Stimulated activated CD8-positive, alpha-beta memory T cell treated with anti-CD3 and anti-CD28 coated beads, Interleukin-4, amount 100 ng/mL, for 24 hours (primary cell): ENCODE measurements around the gene NKX6-2.
"Not testable (repeated sequence)": the region's sequence is repeated elsewhere in the genome, so short reads cannot be mapped to it uniquely, and the experiment has no call there.

ENCODE experiments used
- DNase-seq: peaks from one replicate; pipeline ENCODE4 v3.0.0-alpha.2; 2020; ENCODE audit warnings: low read depth

The NKX6-2 gene

GRCh38 chr10:132785723-132786475 is at the start of gene NKX6-2:
NKX6-2 (minus strand) TSS chr10:132786147; CDS start chr10:132785948, 199 bp downstream.
- no peak for DNase-seq

DNA sequence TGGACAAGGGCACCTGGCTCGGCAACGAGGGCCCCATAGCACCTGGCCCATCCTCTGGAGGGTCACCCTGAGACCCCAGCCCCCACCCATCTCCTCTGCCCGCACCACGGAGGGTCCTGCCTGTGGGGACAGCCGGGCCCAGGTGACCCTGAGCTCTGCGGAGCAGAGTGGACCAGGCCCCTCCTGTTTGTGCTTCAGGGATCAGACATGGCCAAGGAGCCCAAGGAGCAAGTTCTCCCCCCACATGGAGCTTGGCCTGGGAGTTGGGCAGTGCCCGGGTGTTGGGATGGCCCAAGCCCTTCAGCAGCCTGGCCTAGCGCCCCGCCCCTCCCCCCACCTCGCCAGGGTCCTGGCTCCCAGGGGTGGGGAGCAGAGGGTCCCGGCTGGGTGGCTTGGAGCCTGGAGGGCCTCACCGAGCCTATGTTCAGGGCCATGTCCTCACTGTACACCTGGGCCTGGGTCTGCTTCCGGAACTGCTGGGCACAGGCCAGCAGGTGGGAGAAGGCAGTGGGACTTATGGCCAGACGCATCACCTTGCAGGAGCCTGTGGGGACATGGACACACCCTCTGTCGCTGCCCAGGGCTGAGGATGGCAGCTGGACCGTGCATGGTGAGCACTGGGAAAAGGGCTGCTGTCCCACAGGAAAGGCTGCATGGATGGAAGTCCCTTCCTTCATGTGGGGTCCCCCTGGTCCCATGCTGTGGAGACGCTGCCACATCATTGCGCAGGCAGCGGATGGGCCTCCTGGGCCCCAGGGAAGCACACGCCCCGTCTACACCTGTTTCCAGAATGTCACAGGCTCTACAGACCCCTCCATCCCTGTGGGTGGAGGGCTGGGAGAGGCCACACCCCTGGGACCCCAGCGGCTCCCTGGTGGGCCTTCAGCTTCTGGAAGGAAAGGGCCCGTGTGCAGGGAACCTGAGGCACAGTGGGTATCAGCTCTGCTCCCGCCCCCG is 49.2 kb upstream of the NKX6-2 start:
- DNase-seq = no peak

- no peak for DNase-seq
Observed at GRCh38 chr10:132834311-132834761, 48.4 kb upstream of the NKX6-2 start.

DNA sequence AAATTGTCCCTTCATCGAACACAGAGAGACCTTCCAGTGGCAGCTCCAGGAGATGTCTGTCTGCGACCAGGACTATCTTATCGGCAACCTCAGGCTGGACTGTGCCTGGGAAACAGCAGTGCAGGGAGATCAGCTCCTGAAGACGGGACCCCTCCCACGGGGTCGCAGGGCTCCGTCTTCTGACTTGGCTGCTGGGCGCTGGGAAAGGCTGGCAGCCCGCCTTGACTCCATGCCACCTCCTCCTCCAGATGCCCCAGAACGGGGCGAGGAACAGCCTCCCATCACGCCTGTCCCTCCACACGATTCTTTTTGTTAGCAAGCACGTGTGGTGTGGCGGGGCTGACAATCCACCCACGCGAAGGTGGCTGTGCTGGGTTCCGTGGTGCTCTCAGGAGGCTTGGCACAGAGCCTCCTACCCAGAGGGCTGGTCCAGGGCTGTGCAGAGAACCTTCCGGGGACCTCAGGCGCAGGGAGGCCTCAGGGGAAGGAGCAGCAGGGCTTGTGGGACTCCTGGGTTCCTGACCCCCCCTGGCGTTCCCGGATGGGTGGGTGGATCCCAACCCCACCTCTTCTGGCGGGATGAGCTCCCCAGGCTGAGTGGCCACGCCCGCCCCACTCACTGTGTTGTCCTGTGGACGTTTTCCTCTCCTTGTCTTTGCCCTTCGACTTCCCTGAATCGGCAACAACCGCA is 47.6 kb upstream of the NKX6-2 start:
- no peak for DNase-seq

DNA sequence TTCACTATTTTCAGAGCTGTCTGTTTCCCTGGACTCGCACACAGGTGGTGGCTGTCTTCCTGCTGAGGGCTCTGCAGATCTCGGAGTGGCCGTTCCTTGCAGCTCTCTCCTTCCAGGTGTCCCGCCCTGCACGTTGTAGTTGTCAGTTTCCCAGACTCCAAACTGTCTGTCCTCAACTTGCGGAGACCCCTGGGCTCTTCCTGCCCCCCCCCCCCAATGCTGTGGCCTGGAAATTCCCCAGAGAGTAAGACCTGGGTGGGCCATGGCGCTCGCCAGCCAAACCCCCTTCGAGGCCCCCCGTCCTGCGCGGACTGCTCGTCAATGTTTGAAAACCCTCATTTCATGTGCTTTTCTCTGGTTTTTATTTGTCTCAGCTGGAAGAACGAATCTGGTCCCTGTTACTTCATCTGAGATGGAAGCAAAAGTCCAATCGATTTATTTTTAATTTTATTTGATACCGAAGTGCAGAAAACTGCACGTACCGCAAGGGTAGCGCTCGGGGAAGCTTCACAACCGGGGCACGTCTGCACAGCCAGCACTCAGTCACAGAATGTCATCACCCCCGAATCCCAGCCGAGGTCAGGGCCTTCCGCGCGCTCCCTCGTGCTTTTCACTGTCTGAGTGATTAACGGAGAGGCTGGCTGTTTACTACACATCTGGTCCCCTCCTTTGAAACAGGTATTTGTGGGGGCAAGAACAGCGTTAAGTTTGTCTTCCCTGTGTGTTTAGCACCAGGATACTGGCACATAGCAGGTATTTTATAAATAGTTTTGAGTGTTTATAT is 46.4 kb upstream of the NKX6-2 start:
- no peak for DNase-seq

- DNase-seq = no peak
Observed at GRCh38 chr10:132829403-132829802, 43.5 kb upstream of the NKX6-2 start.

DNA sequence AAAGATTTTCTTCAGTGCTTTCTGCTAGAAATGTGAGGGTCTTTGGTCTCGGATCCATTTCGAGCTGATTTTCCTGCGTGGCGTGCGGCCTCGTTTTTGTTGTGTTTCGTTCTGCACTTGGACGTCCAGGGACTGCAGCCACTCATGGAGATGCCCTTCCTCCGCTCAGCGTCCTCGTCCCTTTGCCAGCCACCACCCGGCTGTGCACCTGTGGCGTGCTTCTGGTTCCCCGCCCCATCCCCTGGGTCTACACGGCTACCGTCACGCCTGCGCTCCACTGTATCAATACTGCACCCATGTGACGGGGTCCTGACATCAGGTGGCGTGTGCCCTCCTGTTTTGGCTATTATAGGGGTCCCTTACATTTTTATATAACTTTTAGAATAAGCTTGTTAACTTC is 42.7 kb upstream of the NKX6-2 start:
- DNase-seq = no peak

DNA sequence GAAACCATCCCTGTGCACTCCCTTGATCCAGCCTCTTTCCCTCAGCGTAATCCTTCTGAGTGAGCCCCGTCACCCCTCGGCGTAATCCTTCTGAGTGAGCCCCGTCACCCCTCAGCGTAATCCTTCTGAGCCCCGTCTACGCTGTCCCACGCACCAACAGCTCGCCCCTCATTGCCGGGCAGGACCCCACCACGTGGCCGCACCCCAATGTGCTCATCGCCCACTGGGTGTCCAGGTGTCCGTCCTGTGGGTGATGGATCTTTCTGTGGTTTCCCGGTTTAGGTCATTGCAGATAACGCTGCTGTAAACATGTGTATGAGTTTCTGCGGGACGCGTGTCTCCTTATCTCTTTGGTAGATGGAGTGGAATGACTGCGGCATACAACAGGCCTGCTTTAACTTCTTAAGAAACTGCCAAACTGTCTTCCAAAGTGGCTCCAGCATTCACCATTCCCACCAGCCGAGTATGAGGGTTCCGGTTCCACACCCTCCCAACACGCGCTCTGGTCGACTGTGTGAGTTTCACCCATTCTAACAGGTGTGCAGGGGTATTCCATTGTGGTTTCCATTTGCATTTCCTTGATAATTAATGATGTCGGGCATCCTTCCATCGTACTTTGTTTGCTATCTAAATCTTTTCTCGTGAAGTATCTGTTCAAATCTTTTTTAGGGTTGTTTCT is 42.1 kb upstream of the NKX6-2 start:
- no peak for DNase-seq

DNA sequence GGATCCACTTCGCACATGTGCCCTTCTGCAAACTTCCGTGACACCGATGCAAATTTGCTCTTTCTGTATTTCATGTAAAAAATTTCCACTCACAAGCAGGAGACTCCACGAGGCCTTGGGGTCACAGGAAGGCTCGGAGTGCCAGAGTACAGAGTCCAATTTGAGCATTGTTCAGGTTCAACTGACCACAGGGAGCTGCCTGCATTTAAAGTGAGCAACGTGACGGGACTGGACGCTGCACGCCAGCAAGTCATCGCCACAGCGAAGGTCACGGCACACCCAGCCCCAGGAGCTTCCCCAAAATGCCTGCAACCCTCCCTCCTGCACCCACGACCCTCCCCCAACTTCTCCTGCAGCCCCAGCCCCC is 41.5 kb upstream of the NKX6-2 start:
- no peak for DNase-seq

- no peak for DNase-seq
Observed at GRCh38 chr10:132826524-132827422, 40.8 kb upstream of the NKX6-2 start.

- not testable (repeated sequence) for DNase-seq
Observed at GRCh38 chr10:132825783-132826523, 40.0 kb upstream of the NKX6-2 start.

DNA sequence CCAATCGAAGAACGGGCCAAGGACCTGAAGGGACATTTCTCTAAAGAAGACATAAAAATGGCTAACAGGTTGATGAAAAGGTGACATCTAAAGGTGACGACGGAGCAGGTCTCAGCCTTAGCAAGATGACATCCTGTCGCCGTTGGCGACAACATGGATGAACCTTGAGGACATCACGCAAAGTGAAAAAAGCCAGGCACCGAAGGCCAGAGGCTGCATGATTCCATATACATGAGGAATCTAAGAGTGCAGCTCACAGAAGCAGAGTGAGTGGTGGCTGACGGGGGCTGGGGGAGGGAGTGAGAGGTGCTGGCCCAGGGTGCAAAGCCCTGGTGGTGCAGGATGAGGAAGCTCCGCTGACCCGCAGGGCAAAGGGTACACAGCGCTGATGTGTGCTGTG is 34.1 kb upstream of the NKX6-2 start:
- DNase-seq = no peak

DNA sequence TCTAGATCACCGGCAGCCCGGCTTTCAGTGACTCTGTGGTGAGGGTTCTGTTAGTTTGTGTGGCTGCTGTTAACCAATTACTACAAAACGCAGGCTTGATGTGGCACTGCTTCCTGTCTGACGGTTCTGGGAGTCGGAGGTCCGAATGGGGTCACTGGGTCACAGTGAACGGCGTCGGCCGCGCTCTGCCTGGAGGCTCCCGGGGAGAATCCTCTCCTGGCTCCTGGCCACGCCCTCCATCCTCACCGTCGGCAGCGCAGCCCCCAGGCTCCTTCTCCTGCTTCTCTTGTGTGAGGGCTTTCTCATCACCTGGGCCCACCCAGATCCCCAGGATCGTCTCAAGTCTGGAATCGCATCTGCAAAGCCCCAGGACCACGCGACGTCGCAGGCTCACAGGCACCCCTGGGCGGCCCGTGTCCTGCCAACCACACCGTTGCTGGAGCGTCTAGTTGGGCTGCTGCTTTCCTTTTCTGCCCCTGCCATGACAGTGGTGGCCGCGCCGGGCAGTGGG is 31.8 kb upstream of the NKX6-2 start:
- no peak for DNase-seq

DNA sequence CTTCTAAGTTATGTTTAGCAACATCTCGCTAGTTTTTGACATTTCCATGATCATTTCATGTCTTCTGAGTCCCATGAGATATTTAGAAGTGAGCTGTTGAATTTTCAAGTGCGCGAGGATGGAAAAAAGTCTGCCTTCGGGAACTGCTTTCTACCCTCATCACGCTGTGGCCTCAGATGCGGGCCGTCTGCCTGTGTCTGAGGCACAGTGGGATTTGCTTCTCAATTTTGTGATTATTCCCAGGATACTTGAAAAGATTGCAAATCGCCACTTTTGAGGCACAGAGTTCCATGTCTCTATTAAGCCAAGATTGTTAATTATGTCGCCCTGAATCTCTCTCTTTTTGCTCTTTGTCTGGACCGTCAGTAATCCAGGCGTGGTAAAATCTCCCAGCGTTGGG is 30.8 kb upstream of the NKX6-2 start:
- no peak for DNase-seq

DNA sequence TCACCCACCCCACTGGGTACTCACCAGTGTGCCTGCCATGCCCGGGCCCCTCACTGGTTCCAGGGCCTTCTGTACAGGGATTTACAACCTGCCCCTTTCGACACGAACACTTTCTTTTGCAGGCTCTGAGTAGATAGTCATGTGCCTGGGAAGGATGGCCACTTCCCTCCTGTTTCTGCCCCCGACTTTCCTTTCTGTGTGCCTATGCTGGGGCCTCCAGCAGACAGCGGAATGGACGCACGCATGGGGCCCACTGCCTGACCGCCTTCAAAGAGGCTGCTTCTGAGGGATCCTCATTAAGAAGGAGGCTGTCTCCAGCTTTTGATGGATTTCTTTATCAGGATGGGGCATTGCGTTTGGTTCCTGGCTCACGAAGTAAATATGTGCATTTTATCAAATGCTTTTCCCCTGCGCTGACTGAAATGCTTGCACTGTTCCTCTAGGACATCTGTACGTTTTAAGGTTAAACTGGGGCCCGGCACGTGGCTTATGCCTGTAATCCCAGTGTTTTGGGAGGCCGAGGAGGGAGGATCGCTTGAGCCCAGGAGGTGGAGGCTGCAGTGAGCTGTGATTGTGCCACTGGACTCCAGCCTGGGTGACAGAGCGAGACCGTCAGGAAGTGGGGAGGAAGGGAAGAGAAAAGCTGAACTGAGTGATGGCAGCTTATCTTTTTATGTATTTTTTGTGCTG is 29.4 kb upstream of the NKX6-2 start:
- DNase-seq = no peak

DNA sequence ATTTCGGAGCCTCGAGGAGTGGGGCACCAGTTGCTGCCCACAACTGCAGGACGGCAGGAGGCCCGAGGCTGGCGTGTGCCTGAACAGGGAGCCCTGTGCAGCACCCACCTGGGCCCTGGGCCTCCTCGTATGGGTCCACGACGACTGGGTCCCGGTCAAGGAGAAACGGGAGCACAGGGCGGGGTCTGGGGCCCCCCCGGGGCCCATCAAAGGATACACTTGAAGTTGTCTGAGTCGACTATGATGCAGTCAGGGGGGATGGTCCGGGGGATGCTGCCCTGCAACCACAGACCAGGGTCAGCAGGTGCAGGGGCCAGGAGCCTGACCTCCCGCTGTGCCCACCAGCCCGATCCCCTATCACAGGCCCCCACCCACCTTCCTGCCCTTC is 28.5 kb upstream of the NKX6-2 start:
- no peak for DNase-seq

DNA sequence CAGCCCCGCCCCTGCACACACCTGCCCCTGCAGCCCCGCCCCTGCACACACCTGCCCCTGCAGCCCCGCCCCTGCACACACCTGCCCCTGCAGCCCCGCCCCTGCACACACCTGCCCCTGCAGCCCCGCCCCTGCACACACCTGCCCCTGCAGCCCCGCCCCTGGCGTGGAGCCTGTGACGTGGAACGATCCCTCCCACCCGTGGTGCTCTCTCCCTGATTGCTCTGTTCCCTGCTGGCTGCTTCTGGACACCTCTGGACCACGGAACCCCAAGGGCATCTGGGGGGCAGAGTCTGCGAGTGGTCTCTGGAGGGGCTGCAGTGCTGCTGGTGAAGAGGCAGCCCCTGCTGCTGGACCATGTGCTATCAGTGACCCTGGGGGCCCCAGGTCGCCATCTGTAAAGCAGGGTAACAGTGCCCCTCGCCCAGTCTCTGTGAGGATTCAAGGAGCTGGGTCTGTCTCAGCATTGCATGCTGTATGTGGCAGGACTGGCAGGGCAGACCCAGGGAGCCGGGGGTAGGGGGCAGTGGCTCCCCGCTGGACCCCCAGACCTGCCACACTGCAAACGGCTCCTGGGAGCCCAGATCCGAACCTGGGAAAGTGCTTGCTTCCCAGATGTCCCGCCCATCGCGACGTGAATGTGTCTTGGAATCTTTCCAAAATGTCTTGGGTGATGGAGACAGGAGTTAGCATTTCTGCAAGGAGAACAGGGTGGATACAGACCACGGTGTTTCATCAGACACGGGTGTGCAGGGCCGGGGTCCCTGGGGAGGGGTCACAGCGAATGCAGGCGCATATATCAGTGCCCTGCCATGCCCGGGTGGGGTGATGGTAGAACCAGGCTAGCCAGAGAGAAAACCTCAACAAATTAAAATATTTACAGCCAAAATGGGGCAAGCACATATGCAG is 27.9 kb upstream of the NKX6-2 start:
- no peak for DNase-seq
